HG03025 (cell line): ENCODE results near the gene TENT5A.

Experiments used
- ATAC-seq: cut with Tn5 transposase; IDR thresholded peaks from one replicate; pipeline ENCODE4 v1.9.1; 2021; ENCODE audit warnings: mild to moderate bottlenecking, moderate library complexity; ENCODE audit not compliant: unreplicated experiment, low FRiP score

TENT5A gene

GRCh38 chr6:81772741-81773140 lies 20.3 kb upstream of the TENT5A start:
- peak; percentile 99 for ATAC-seq

DNA sequence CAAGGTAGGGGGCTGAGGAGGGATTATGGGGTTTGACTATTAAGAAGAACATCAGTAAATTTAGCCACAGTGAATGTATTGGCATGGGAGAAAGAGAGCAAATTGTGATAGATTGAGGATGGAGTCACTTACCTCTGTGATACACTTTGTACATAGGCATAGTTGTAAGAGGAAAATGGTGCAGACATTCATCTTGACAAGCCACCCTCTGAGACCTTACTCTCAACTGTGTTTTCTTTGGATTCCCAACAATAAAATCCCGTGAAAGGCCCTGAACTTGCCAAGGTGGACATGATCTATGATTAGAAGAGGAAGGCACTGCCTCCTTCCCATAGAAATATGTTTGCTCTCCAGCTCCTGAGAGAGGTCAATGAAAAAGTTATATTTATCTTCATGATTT lies 18.6 kb upstream of the TENT5A start:
- no peak for ATAC-seq

DNA sequence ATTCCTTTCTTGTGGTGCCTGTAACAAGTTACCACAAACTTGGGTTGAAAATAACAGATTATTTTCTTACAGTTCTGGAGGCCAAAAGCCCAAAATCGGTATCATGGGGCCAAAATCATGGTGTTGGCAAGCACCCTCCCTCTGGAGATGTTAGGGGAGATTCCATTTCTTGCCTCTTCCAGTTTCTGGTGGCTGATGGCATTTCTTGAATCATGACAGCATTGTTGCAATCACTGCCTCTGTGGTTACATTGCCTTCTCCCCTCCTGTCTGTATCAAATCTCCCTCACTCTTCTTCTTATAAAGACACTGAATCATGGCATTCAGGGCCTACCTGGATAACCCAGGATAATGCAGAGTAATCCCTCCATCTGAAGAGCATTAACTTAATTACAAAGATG lies 17.9 kb upstream of the TENT5A start:
- ATAC-seq: no peak

DNA sequence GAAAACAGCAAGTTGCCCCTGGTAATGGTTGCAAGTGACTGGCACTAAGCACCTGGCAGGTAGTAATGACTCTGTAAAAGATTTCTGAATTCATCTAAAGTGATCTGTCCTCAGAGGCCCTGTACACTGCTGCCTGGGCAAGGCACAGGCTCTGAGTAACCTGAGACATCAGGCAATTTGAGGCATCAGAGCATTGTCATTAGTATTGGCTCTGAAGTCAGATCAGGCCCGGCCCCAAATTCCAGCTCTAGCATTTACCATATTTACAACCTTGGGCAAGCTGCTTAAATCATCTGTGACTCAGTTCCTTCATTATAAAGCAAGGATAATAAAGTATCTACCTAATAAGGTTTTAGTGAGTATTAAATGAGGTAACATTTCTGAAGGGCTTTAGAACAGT lies 17.3 kb upstream of the TENT5A start:
- no peak for ATAC-seq

DNA sequence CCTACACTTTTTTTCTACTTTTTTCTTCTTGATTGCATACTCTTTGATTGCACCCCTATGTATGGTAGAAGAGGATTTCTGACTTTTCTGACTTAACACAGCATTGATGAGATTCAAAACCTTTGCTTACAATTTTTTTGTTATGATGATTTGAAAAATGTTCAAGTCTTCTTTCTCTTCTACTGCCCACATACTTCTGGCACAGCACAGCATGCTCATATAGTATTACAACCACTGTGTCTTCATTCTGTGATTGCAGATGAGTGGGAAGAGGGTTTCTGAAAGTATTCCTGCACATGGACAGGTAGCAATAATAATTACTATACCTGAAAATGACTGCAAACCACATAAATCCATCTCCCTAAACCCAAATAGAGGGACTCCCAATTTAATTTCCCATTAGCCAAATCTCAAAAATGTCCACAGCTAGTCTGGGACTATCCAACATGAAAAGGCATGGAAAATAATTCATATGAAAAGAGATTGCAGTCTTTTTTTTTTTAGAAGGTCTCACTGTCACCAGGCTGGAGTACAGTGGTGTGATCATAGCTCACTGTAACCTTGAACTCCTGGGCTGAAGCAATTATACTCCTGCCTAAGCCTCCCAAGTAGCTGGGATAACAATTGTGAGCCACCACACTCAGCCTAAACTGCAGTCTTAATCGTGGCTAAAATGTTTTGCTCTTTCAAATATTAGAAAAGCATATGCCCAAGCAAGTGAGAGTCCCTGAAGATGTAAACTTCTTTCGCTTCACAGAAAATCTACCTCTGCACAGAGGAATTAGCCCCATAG lies 15.9 kb upstream of the TENT5A start:
- no peak for ATAC-seq

- no peak for ATAC-seq
These were observed 14.8 kb upstream of the TENT5A start for GRCh38 chr6:81767163-81767891.

GRCh38 chr6:81766482-81767069 lies 14.1 kb upstream of the TENT5A start:
- ATAC-seq: no peak

DNA sequence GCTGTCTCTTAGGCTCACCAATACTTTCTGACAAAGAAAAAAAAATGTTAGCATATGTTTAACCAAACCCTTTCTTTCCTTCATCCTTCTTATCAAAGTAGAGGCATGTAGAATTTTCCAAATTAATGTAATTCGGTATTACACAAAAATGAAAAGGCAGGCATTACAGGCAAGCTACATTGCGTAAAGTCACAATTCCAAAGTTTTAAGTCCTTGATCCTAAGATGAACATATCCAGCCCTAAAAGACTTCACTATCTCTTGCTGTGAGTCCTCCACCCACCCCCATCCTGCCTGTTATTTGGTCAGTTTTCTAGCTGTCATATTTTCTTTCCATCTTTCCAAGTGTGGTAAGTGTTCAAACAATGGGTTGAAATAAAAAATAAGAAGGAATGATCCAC lies 12.1 kb upstream of the TENT5A start:
- ATAC-seq: no peak

DNA sequence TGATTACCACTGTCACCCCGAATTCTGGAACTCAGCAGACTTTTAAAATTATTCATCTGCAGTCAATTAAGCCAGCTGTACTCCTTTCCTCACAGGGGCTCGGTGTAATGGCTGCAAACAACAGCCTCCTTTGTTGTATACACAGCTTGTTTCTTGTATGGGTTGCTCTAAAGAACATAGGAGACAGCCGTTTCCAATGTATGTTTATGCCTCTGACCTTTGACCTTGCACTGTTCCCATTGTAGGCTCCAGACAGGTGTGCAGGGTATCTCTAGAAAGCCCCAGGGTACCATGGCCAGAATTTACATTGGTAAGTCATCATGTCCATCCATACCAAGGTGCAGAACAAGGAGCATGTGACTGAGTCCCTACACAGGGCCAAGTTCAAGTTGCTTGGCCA lies 11.5 kb upstream of the TENT5A start:
- no peak for ATAC-seq

- no peak for ATAC-seq
These were observed 10.6 kb upstream of the TENT5A start for GRCh38 chr6:81763051-81763450.

DNA sequence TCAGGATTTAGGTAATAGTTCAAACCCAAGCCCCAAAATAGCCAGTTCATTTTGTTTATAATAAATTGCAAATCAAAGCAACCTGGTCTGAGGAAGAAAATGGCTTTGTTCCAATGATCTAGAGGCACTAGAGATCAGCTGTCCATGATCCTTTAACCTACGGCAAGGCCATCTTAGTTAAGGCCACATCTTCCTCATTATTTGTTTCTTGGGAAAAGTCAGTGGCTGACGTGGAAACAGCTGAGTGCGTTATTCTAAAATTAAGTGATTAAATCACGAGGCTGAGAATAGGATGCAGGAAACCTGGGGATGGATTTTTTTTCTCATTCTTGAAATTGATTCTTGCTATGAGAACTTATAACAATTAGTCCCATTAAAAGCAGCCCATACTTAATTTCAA lies 10.1 kb upstream of the TENT5A start:
- ATAC-seq: no peak

- ATAC-seq: no peak
These were observed 9.7 kb upstream of the TENT5A start for GRCh38 chr6:81762132-81762531.

DNA sequence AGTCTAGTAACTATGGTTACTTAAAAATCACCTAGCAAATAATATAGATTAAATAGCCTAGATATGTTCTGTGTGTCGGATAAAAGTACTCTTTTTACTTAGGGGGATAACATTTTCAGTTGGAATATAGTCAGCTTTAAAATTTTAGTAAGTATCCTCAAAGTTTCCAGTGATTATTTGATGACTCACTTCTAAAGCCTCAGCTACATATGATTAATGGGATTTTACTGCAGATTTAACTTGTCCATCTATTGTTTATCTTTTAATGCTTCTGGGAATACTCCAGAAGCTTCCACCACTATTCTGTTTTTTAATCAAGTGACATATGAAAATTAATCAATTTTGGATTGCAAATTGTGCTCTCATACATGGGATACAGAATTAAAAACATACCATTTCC lies 8.7 kb upstream of the TENT5A start:
- ATAC-seq: no peak

- no peak for ATAC-seq
These were observed 7.3 kb upstream of the TENT5A start for GRCh38 chr6:81759782-81760181.

GRCh38 chr6:81758221-81758620 lies 5.7 kb upstream of the TENT5A start:
- no peak for ATAC-seq

DNA sequence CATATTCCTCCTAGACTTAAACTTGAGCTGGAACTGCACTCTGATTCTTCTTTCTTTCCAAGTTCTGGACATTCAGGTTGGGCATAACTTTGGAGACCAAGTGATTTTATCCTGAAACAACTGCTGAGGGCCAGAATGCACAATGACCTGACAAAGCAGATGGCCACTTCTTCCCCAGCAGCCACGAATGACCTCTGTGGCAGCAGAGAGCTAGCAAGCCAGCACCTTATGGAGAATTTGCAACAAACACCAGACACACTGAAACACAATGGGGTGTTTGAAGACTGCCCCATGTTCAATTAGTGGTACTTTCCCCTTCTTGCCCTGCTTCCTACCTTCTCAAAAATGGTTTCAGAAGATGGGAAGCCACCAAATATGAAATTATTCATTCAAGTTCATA lies 4.2 kb upstream of the TENT5A start:
- no peak for ATAC-seq

GRCh38 chr6:81755551-81755950 lies 3.1 kb upstream of the TENT5A start:
- no peak for ATAC-seq

DNA sequence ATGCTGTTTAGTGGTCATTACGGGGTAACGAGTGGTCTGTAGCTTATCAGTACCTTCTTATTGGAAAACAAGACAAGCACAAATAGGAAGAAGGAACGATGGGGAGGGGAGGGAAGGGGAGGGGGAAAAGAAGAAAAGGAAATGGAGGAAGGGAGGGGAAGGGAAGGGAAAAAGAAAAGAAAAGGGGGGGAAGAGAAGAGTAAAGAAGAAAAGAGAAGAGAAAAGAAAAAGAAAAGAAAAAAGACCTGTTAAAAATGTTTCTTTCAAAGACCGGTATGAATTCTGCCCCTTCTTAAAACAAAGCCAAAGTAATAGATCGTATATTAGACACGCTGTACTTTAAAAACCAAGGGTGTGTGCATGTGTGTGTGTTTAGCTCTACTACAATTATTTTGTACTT lies 2.4 kb upstream of the TENT5A start:
- no peak for ATAC-seq

- ATAC-seq: peak; percentile 28
These were observed 1.5 kb upstream of the TENT5A start for GRCh38 chr6:81753711-81754577.

- ATAC-seq: peak; percentile 47
These were observed 635 bp upstream of the TENT5A start for GRCh38 chr6:81752921-81753710.
